ENCODE data around the gene ZCCHC24. TPM values are rescaled to one million over a fixed set of nuclear protein-coding genes. Genes with fewer than 3 reads are reported as not detected.

ZCCHC24 gene
- total and polyA plus RNA-seq, 2 of the 8 experiments (the other 6 are each of a cell fraction or from before 2014, with no cell fraction given), result 3.9 to 6.9 TPM

GRCh38 chr10:79472449-79472848, 27.0 kb upstream of the ZCCHC24 start (continued):
- no peak for TF ChIP-seq BCL11A (IDR thresholded peaks at IDR 0.05; ENCODE audit: low read depth in 2 of 2, low read length in 2 of 2)
- no peak for TF ChIP-seq JUN (IDR thresholded peaks at IDR 0.05; ENCODE audit: low read depth, low read length)
- no peak for TF ChIP-seq BACH1 (IDR thresholded peaks at IDR 0.05; ENCODE audit: low read length)
- TF ChIP-seq CBX8 (IDR thresholded peaks at IDR 0.05; ENCODE audit: borderline replicate concordance, low read depth, low read length), result no peak
- TF ChIP-seq SP2 (IDR thresholded peaks at IDR 0.05; ENCODE audit: low read length), result no peak
- TF ChIP-seq CBX5 (IDR thresholded peaks at IDR 0.05; ENCODE audit: low read depth, low read length), result no peak
- TF ChIP-seq TEAD4 (IDR thresholded peaks at IDR 0.05; ENCODE audit: low read depth, low read length), result no peak
